ENCODE results near the gene MFAP3. TPM values are rescaled to one million over a fixed set of nuclear protein-coding genes. Genes with fewer than 3 reads are reported as not detected.

MFAP3 gene
- total and polyA plus RNA-seq, 10 of the 15 experiments (the other 5 are each of a cell fraction or from before 2014, with no cell fraction given), result 2.5 to 22.9 (median 13.4) TPM

GRCh38 chr5:154049636-154050035 lies 10.9 kb downstream of the MFAP3 start (continued):
- no peak for TF ChIP-seq TAF1 (IDR thresholded peaks at IDR 0.05; ENCODE audit: borderline replicate concordance, low read depth, low read length)
- no peak for TF ChIP-seq NFYA (IDR thresholded peaks at IDR 0.05; ENCODE audit: borderline replicate concordance, low read depth, low read length)

- intact Hi-C loops (cut with micrococcal nuclease; ENCODE audit: unreplicated experiment), result no loop called here
- H3K36me3 ChIP-seq (ENCODE audit: control insufficient read depth in 2 of 2, insufficient read depth in 2 of 2, low read length in 1 of 2), result peaks cover 0 to 10% of the 10 kb centered on the region in 2 experiments; a peak in 1 of 4 replicates
- no TSS peak for BruUV-seq (replicated peaks)
These were observed 14.7 kb downstream of the MFAP3 start for GRCh38 chr5:154053468-154053867.

More at GRCh38 chr5:154053468-154053867, 14.7 kb downstream of the MFAP3 start:
- no peaks in the 10 kb centered on the region for H4K20me1 ChIP-seq (ENCODE audit: control insufficient read depth, insufficient read depth)
- H3K9me3 ChIP-seq (replicated peaks; ENCODE audit: control insufficient read depth, insufficient read depth, low read length), result no peaks in the 10 kb centered on the region
- FAIRE-seq, result no peak
- H3K4me3 ChIP-seq, result no peak overlapping the region
- no peak for DNase-seq (ENCODE audit: low read depth, low spot score)
- no peak for ATAC-seq
- 25% methylated on average over 4 of the region's 4 CpGs for WGBS (ENCODE audit: insufficient coverage, insufficient replicate concordance, low lambda C conversion rate, missing lambda C conversion rate)
- RAD21 ChIA-PET (ENCODE audit: unreplicated experiment), result no interaction called here
- CTCF ChIA-PET, result interaction anchor here (1.2 to 3.8 kb wide), 3 partner anchors 15 to 467 kb away, joined by 3 to 14 read pairs (median 5); partner anchors contain the start of genes FAM114A2 and MFAP3
- TF ChIP-seq HDAC2 (IDR thresholded peaks at IDR 0.05) (no peak), STAT1 (conservative IDR thresholded peaks at IDR 0.05) (no peak), EP300 (IDR thresholded peaks at IDR 0.05; ENCODE audit: borderline replicate concordance in 1 of 2, control insufficient read depth in 1 of 2, low read depth in 2 of 2, low read length in 2 of 2) (no peak), TCF3 (IDR thresholded peaks at IDR 0.05; ENCODE audit: borderline replicate concordance, insufficient read depth, low read depth, low read length) (no peak), USF1 (IDR thresholded peaks at IDR 0.05; ENCODE audit: borderline replicate concordance, extremely low read length, insufficient read depth, low read depth, low read length) (no peak)
- POLR2A ChIA-PET, result interaction anchor here (1.2 kb wide), 1 partner anchor 12 kb away, joined by 5 read pairs; no protein-coding TSS in a partner anchor
- no peaks in the 10 kb centered on the region for H3K79me2 ChIP-seq (ENCODE audit: control insufficient read depth, insufficient read depth, low read length)
- in situ Hi-C loops (cut with MboI), result no loop called here
- no peaks in the 10 kb centered on the region for H3K27me3 ChIP-seq (replicated peaks in 1 of 2; ENCODE audit: control insufficient read depth in 2 of 2, insufficient read depth in 2 of 2, low read length in 1 of 2)
- no peak overlapping the region for H3K4me2 ChIP-seq (ENCODE audit: control insufficient read depth, insufficient read depth)
- SMC1A ChIA-PET (ENCODE audit: uncharacterized antibody, unreplicated experiment), result interaction anchor here (1.7 kb wide), 1 partner anchor 12 kb away, joined by 4 read pairs; no protein-coding TSS in a partner anchor
- H3K27ac ChIP-seq (ENCODE audit: control insufficient read depth, insufficient read depth), result no peak overlapping the region
- no peak overlapping the region for H3K9ac ChIP-seq (ENCODE audit: control insufficient read depth, insufficient read depth, low read length)
- H3K4me1 ChIP-seq (ENCODE audit: control insufficient read depth, insufficient read depth, low read length), result peaks cover 11% of the 10 kb centered on the region
- no peak overlapping the region for H2AFZ ChIP-seq (ENCODE audit: control insufficient read depth, low read depth, low read length)

Data from GM12878 (cell line).